GM08714 (cell line): Measurements from ENCODE around the gene COL9A3.

Source experiments
- H3K4me3 ChIP-seq: fragments of 200-500 bp; sonication (Bioruptor generic); 2 replicates; pipeline ENCODE4 v1.5.1; 2014; ENCODE audit warnings: mild to moderate bottlenecking, low read length, inconsistent platforms
- ZNF274 ChIP-seq: IDR thresholded peaks from 2 replicates; pipeline ENCODE4 v1.6.1; 2012; ENCODE audit warnings: mild to moderate bottlenecking, low read depth, low read length

Gene COL9A3

GRCh38 chr20:62834967-62835730 lies 18.3 kb downstream of the COL9A3 start:
- H3K4me3 ChIP-seq, result no peak overlapping the region
- TF ChIP-seq ZNF274, result no peak

DNA sequence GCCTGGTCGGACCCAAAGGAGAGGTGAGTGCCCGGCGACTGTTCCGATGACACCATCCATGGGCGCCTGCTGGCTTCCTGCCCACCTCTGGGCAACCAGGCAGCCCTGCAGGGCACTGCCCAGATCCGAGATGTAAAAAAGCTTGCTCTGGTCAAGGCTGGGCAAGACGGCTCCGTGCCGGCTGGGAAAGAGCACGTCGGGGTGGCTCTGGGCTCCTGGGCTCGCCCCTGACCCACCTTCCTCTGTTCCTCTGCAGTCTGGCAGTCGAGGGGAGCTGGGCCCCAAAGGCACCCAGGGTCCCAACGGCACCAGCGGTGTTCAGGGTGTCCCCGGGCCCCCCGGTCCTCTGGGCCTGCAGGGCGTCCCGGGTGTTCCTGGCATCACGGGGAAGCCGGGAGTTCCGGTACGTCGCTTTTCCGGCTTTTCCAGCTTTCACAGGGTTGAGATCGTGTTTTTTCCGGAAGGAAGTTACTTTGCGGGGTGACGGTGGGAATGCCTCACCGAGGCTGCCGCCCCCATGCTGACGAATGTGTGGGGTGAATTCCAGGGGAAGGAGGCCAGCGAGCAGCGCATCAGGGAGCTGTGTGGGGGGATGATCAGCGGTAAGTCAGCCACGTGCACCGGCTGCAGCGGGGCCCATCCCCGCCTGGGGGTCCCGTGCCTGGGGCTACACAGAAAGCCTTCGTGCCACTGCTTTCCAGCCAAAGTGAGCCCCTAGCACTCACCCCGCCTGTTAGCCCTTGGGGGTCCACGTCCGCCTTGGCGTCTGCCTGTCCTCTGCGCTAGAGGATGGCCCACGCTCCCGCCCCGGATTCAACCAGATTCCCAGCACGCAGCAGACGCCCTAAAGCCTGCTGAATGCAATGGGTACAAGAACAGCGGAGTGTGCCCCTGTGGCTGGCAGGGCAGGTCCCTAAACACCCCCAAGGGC lies 19.3 kb downstream of the COL9A3 start:
- no peak for TF ChIP-seq ZNF274

DNA sequence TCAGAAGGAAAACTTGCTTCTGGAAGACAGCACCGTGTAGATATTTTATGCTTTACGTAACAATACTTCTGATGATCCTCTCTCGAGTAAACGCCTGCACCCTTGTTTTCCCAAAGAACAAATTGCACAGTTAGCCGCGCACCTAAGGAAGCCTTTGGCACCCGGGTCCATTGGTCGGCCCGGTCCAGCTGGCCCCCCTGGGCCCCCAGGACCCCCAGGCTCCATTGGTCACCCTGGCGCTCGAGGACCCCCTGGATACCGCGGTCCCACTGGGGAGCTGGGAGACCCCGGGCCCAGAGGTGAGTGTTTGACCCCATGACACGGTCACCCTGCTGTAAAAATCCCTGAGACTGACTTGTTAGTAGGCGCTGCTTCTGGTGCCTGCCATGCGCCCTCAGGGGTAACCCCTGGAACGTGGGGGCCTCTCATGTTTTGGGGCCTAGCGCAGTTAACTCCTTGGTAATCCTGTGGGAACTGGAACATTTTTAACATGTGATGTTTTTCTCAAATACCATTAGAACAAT lies 20.2 kb downstream of the COL9A3 start:
- TF ChIP-seq ZNF274, result no peak
- no peak overlapping the region for H3K4me3 ChIP-seq

More for the DNA sequence above, 19.3 kb downstream of the COL9A3 start:
- no peak overlapping the region for H3K4me3 ChIP-seq

DNA sequence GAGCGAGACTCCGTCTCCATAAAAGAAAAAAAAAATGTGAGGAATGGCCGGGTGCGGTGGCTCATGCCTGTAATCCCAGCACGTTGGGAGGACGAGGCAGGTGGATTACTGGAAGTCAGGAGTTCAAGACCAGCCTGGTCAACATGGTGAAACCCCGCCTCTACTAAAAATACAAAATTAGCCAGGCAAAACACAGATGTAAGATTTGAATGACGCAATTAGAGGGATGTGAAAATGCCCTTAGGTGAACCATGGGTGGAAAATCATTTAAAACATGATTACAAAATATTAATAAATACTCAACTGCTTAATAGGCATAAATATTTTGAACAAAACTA lies 20.9 kb downstream of the COL9A3 start:
- TF ChIP-seq ZNF274, result no peak
- no peak overlapping the region for H3K4me3 ChIP-seq

- TF ChIP-seq ZNF274, result no peak
- no peak overlapping the region for H3K4me3 ChIP-seq
Measured at GRCh38 chr20:62838128-62838891, 21.5 kb downstream of the COL9A3 start.

DNA sequence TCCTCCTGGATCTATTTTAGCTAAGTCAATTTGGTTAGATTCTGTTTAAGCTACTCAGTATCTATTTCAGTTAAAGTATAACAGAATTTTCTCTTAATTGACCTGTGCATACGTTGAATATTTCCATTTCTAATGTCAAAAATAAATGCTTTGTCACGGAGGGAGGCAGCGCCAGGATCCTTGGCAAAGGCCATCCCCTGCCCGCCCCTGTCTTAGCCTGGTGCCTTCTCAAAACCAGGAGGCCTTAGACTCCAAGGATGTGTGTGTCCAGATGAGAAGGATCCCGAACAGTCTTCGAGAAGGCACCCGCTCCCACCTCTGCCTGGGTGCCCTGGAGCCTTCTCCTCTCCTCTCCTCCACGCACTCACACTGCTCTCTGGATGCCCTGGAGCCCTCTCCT lies 22.4 kb downstream of the COL9A3 start:
- no peak overlapping the region for H3K4me3 ChIP-seq
- no peak for TF ChIP-seq ZNF274

DNA sequence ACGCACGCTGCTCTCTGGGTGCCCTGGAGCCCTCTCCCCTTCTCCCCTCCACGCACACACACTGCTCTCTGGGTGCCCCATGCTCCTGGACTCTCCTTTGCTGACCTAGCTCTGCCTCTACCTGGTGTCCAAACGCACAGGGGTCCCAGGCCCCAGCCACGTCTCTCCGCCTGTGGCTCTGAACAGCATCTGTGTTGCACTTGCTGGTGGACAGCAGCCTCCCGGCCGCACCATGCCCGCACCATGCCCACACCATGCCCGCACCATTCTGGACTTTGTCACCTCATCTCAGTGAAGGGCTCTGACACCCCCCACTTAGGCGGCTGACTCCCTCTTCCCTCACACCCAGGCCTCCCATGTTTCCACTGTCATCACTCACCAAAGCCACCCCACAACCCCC lies 23.0 kb downstream of the COL9A3 start:
- H3K4me3 ChIP-seq, result no peak overlapping the region

GRCh38 chr20:62840244-62841197 lies 23.7 kb downstream of the COL9A3 start:
- TF ChIP-seq ZNF274, result no peak
- no peak overlapping the region for H3K4me3 ChIP-seq

More for the DNA sequence above, 23.0 kb downstream of the COL9A3 start:
- no peak for TF ChIP-seq ZNF274

DNA sequence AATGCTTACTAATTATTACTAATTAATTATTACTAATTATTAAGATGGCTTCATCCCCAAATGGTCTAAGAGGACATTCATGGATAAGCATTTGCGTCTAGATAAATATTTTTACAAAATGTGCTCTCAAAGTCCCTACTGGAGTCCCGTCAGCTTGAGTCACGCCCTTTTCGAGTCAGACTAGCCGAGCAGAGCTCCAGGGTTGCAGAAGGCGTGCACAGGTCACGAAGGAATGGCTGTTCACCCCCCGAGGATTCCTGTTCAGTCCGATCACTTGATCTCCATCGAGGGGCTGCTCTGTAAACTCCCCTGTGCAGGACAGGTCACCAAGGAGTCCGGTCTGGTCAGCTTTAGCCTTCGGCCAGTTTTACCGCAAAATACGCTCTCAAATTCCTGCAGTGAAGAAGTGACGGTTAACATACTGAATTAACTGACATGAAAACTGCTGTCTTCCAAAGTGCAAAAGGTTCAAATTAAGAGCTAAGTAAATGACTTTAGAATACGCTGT lies 24.9 kb downstream of the COL9A3 start:
- no peak overlapping the region for H3K4me3 ChIP-seq
- no peak for TF ChIP-seq ZNF274

- TF ChIP-seq ZNF274, result no peak
- no peak overlapping the region for H3K4me3 ChIP-seq
Measured at GRCh38 chr20:62843656-62844055, 26.8 kb downstream of the COL9A3 start.

DNA sequence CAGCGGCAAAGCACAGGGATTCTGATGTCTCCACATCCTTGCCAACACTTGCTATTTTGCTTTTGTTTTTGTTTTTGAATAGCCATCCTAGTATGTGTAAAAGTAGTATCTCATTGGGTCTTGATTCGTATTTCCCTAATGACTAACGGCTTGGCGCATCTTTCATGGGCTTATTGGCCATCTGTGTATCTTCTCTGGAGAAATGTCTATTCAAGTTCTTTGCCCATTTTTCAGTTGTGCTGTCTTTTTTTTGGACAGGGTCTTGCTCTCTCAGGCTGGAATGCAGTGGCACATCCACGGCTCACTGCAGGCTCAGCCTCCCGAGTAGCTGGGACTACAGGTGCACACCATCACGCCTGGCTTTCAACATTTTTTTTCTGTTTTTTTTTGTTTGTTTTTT lies 27.3 kb downstream of the COL9A3 start:
- no peak for TF ChIP-seq ZNF274
- H3K4me3 ChIP-seq, result no peak overlapping the region

GRCh38 chr20:62845416-62846160 lies 28.7 kb downstream of the COL9A3 start:
- no peak overlapping the region for H3K4me3 ChIP-seq
- no peak for TF ChIP-seq ZNF274
